HEK293T (cell line): ENCODE results near the gene PRDX2.

ENCODE experiments used
- CTCF ChIA-PET: fragments of 350-600 bp; formaldehyde crosslinking; extraction: SDS; loops from one replicate; lab custom pipeline; 2021; ENCODE audit warnings: antibody characterized with exemption, inconsistent platforms; lab: Yijun Ruan, JAX
- POLR2A ChIA-PET: fragments of 350-600 bp; formaldehyde crosslinking; extraction: SDS; loops from one replicate; lab custom pipeline; 2020; ENCODE audit warnings: antibody characterized with exemption, inconsistent platforms; lab: Yijun Ruan, JAX
- DNase-seq: peaks from one replicate; pipeline ENCODE4 v3.0.0; 2012; ENCODE audit warnings: mixed read lengths; ENCODE audit errors: extremely low spot score
- ARNT ChIP-seq: fragments of 450-650 bp; IDR thresholded peaks from 2 replicates; pipeline ENCODE4 v1.6.1; 2017; ENCODE audit warnings: mild to moderate bottlenecking
- BHLHE40 ChIP-seq: fragments of 450-650 bp; IDR thresholded peaks from 2 replicates; pipeline ENCODE4 v1.6.1; 2016; ENCODE audit warnings: mild to moderate bottlenecking, moderate library complexity, borderline replicate concordance
- CTBP1 ChIP-seq: fragments of 450-650 bp; IDR thresholded peaks from 2 replicates; pipeline ENCODE4 v1.6.1; 2016; ENCODE audit warnings: borderline replicate concordance
- ELF4 ChIP-seq: fragments of 450-650 bp; IDR thresholded peaks from 2 replicates; pipeline ENCODE4 v1.6.1; 2017; ENCODE audit warnings: antibody characterized with exemption
- FOXA1 ChIP-seq: fragments of 450-650 bp; IDR thresholded peaks from 2 replicates; pipeline ENCODE4 v1.6.1; 2016; ENCODE audit warnings: mild to moderate bottlenecking
- FOXK2 ChIP-seq: fragments of 450-650 bp; IDR thresholded peaks from 2 replicates; pipeline ENCODE4 v1.6.1; 2016; ENCODE audit warnings: mild to moderate bottlenecking
- FOXM1 ChIP-seq: fragments of 450-650 bp; IDR thresholded peaks from 2 replicates; pipeline ENCODE4 v1.6.1; 2017; ENCODE audit warnings: mild to moderate bottlenecking, borderline replicate concordance
- HDGF ChIP-seq: fragments of 450-650 bp; IDR thresholded peaks from 2 replicates; pipeline ENCODE4 v1.6.1; 2017; ENCODE audit warnings: antibody characterized with exemption, borderline replicate concordance
- L3MBTL2 ChIP-seq: fragments of 450-650 bp; conservative IDR thresholded peaks from 2 replicates; pipeline ENCODE4 v1.6.1; 2016; ENCODE audit warnings: mild to moderate bottlenecking
- LEF1 ChIP-seq: fragments of 450-650 bp; IDR thresholded peaks from 2 replicates; pipeline ENCODE4 v1.6.1; 2017; ENCODE audit warnings: mild to moderate bottlenecking, borderline replicate concordance
- NFRKB ChIP-seq: fragments of 450-650 bp; IDR thresholded peaks from 2 replicates; pipeline ENCODE4 v1.6.1; 2016; ENCODE audit warnings: mild to moderate bottlenecking, moderate library complexity
- PKNOX1 ChIP-seq: fragments of 450-650 bp; IDR thresholded peaks from 2 replicates; pipeline ENCODE4 v1.6.1; 2016
- SP1 ChIP-seq: fragments of 450-650 bp; IDR thresholded peaks from 2 replicates; pipeline ENCODE4 v1.6.1; 2017
- SUZ12 ChIP-seq: fragments of 450-650 bp; IDR thresholded peaks from 2 replicates; pipeline ENCODE4 v1.6.1; 2016; ENCODE audit warnings: mild to moderate bottlenecking
- TARDBP ChIP-seq: fragments of 450-650 bp; IDR thresholded peaks from 2 replicates; pipeline ENCODE4 v1.6.1; 2016
- ZNF384 ChIP-seq: fragments of 450-650 bp; IDR thresholded peaks from 2 replicates; pipeline ENCODE4 v1.6.1; 2016

PRDX2 gene

GRCh38 chr19:12769689-12770088 lies 31.9 kb downstream of the PRDX2 start:
- CTCF ChIA-PET = interaction anchor here (1.2 kb wide), 1 partner anchor 9 kb away, joined by 3 read pairs; no protein-coding TSS in a partner anchor
- DNase-seq = no peak
- TF ChIP-seq ZNF384 (no peak), FOXA1 (no peak), ARNT (no peak), FOXK2 (no peak)
- POLR2A ChIA-PET = interaction anchor here (1.1 kb wide), 1 partner anchor 22 kb away, joined by 3 read pairs; no protein-coding TSS in a partner anchor

DNA sequence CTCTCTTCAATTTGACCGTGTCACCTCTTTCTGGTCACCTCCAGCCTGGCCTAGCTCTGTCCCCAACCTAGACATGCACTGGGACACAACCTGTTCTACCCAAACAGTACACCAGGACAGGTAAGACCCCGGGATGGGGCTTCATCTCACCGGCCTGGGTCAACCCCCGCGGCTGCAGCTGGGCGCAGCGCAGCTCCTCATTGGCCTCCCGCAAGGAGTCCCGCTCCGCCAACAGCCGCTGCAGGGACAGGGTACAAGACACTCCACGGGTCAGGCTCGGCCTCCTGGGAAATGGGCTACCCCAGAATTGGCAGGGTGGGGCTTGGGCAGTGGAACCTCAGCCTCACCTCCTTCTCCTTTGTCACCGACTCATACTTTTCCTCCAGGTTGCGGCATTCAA lies 33.9 kb downstream of the PRDX2 start:
- ChIA-PET POLR2A (interaction anchor here (1.5 to 2.7 kb wide), 4 partner anchors 10 to 31 kb away, joined by 3 to 13 read pairs (median 8); partner anchors contain the start of genes GET3 and JUNB), CTCF (interaction anchor here (0.8 kb wide), 1 partner anchor 10 kb away, joined by 4 read pairs; no protein-coding TSS in a partner anchor)
- TF ChIP-seq CTBP1 = no peak
- no peak for TF ChIP-seq TARDBP
- no peak for TF ChIP-seq L3MBTL2
- TF ChIP-seq LEF1 = no peak
- no peak for TF ChIP-seq ZNF384
- no peak for TF ChIP-seq SP1
- no peak for TF ChIP-seq HDGF
- TF ChIP-seq ELF4 = no peak
- no peak for TF ChIP-seq FOXK2
- TF ChIP-seq PKNOX1 = no peak
- no peak for TF ChIP-seq ARNT
- TF ChIP-seq NFRKB = no peak
- TF ChIP-seq FOXM1 = no peak
- TF ChIP-seq SUZ12 = no peak
- no peak for TF ChIP-seq BHLHE40
- no peak for TF ChIP-seq FOXA1
- DNase-seq = no peak

GRCh38 chr19:12767150-12767549 lies 34.5 kb downstream of the PRDX2 start:
- CTCF ChIA-PET = interaction anchor here (0.8 to 2.2 kb wide), 4 partner anchors 10 to 80 kb away, joined by 3 to 15 read pairs (median 4); partner anchors contain the start of gene FBXW9
- POLR2A ChIA-PET = interaction anchor here (0.9 to 2.7 kb wide), 5 partner anchors 10 to 34 kb away, joined by 3 to 13 read pairs (median 7); partner anchors contain the start of genes GET3 and JUNB

GRCh38 chr19:12766051-12766521 lies 35.5 kb downstream of the PRDX2 start:
- DNase-seq = peak; percentile 86
- no peak for TF ChIP-seq L3MBTL2
- TF ChIP-seq CTBP1 = no peak
- no peak for TF ChIP-seq SP1
- no peak for TF ChIP-seq ELF4
- no peak for TF ChIP-seq HDGF
- no peak for TF ChIP-seq PKNOX1
- no peak for TF ChIP-seq SUZ12
- no peak for TF ChIP-seq ZNF384
- TF ChIP-seq FOXM1 = no peak
- no peak for TF ChIP-seq NFRKB
- TF ChIP-seq FOXA1 = no peak
- no peak for TF ChIP-seq BHLHE40
- TF ChIP-seq TARDBP = no peak
- no peak for TF ChIP-seq ARNT
- no peak for TF ChIP-seq LEF1
- no peak for TF ChIP-seq FOXK2
- CTCF ChIA-PET = interaction anchor here (0.6 to 3.5 kb wide), 17 partner anchors 9 to 189 kb away, joined by 3 to 23 read pairs (median 5); partner anchors contain the start of genes FBXW9 and JUNB
- POLR2A ChIA-PET = interaction anchor here (0.6 to 2.7 kb wide), 10 partner anchors 11 to 81 kb away, joined by 3 to 13 read pairs (median 6); partner anchors contain the start of genes GET3, JUNB and RNASEH2A

More at GRCh38 chr19:12767150-12767549, 34.5 kb downstream of the PRDX2 start:
- TF ChIP-seq CTBP1 (no peak), BHLHE40 (no peak), LEF1 (no peak), SP1 (no peak), SUZ12 (no peak), ELF4 (no peak), NFRKB (no peak), L3MBTL2 (no peak), ZNF384 (no peak), FOXA1 (no peak)
- DNase-seq = no peak

DNA sequence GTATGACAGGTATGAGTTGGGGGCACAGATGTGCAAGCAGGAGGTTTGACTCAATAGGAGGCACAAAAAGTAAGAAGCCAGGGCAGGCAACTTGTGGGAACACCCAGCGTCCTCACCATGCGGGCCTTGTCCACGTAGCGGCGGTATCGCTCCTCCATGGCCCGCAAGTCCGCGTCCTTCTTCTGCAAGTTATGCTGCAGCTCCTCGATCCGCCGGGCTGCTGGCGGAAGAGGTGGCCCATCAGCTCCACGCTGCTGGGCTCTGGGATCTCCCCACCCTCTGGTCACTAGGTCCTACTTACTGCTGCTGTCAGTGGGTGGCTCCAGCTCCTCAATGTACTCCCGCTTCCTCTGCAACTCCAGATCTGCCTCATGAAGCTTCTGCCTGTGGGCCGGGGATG lies 36.9 kb downstream of the PRDX2 start:
- DNase-seq = no peak
- ChIA-PET POLR2A (interaction anchor here (1.3 kb wide), 1 partner anchor 29 kb away, joined by 4 read pairs; no protein-coding TSS in a partner anchor), CTCF (interaction anchor here (2.4 to 3.5 kb wide), 2 partner anchors 28 to 31 kb away, joined by 12 to 23 read pairs; partner anchors contain the start of gene JUNB)
- no peak for TF ChIP-seq CTBP1
- no peak for TF ChIP-seq PKNOX1
- TF ChIP-seq ELF4 = no peak
- no peak for TF ChIP-seq ARNT
- TF ChIP-seq BHLHE40 = no peak
- TF ChIP-seq NFRKB = no peak
- no peak for TF ChIP-seq SUZ12
- no peak for TF ChIP-seq ZNF384
- no peak for TF ChIP-seq LEF1
- no peak for TF ChIP-seq FOXA1
- no peak for TF ChIP-seq FOXK2
- TF ChIP-seq FOXM1 = no peak
- TF ChIP-seq TARDBP = no peak
- no peak for TF ChIP-seq SP1
- no peak for TF ChIP-seq HDGF
- no peak for TF ChIP-seq L3MBTL2

GRCh38 chr19:12763100-12763499 lies 38.5 kb downstream of the PRDX2 start:
- TF ChIP-seq BHLHE40 (no peak), TARDBP (no peak), HDGF (no peak), FOXK2 (no peak)
- CTCF ChIA-PET = interaction anchor here (0.6 to 2.4 kb wide), 2 partner anchors 33 to 52 kb away, joined by 5 to 12 read pairs; no protein-coding TSS in a partner anchor
- POLR2A ChIA-PET = interaction anchor here (0.7 kb wide), 1 partner anchor 35 kb away, joined by 3 read pairs; no protein-coding TSS in a partner anchor
- DNase-seq = no peak
